Measurements from ENCODE around the gene ZNF506.
"Not testable (repeated sequence)": the region's sequence is repeated elsewhere in the genome, so short reads cannot be mapped to it uniquely, and the experiment has no call there.

ZNF506 gene

DNA sequence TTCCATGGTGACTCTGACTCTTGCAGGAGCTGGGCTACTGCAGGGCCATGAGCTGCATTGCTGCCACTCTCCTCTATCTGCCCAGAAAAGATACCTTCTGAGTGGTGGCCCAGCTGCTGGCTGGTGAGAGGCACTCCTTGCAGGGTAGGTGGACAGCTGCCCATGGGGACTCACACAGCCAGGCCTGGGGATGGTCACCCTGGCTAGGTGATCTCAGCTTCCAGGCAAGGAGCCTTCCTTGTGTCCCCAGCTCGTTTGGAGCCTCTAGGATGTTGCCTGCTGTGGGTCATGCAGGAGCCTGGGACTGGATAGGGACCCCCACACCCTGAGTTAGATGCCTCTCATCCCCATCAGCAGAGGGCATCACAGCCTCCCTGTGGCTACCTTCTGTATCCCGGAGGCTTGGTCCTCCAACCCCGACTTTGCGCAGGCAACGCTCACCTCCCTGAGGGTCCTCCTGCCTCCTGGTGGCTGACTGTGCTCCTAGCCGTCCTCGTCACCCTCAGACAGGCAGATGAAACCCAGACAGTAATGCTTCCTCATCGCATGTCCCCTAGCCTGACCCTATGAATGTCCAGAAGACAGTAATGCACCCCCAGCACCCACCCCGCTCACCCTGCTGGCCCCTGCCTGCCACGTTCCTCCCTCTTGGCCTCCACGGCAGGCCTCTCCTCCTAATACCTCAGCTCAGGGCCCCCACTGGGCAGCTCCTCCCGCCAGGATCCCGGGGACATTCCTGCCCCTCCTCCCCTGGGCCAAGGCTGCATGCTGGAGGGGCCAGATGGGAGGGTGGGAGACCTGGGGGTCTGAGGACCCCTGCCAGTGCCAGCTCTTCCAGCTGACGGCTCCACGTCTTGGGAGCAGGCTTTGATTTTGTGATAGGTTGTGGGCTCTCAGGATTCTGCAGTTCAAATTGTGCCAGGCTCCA, 75.0 kb downstream of the ZNF506 start:
- H3K4me1 ChIP-seq (ENCODE audit: control insufficient read depth, insufficient read depth, low read depth, low read length), result peaks cover 2% of the 10 kb centered on the region
- peaks cover 9% of the 10 kb centered on the region for H3K9me3 ChIP-seq (ENCODE audit: control insufficient read depth, low read length)
- H3K14ac ChIP-seq (ENCODE audit: low read length in 2 of 2), result no peak overlapping the region
- H2BK120ac ChIP-seq (ENCODE audit: low read depth, low read length), result no peak overlapping the region
- H3K4me2 ChIP-seq (ENCODE audit: low read length, poor library complexity, severe bottlenecking), result no peak overlapping the region
- H2BK5ac ChIP-seq (ENCODE audit: low read depth, low read length, poor library complexity, severe bottlenecking), result no peak overlapping the region
- no peak for DNase-seq
- H3K18ac ChIP-seq (ENCODE audit: low read depth in 1 of 2, low read length in 2 of 2), result no peak overlapping the region
- H4K8ac ChIP-seq (ENCODE audit: low read length), result no peak overlapping the region
- H3K27me3 ChIP-seq (ENCODE audit: control insufficient read depth in 1 of 2, insufficient read depth in 1 of 2, low read length in 2 of 2), result no peaks in the 10 kb centered on the region
- H2AFZ ChIP-seq (ENCODE audit: low read depth, low read length), result no peak overlapping the region
- H3K23ac ChIP-seq (ENCODE audit: low read length in 2 of 2), result no peak overlapping the region
- WGBS, result 62% methylated on average over 13 of the region's 15 CpGs
- no peak overlapping the region for H3K27ac ChIP-seq (ENCODE audit: low read length, poor library complexity, severe bottlenecking)
- no peak overlapping the region for H2BK15ac ChIP-seq (ENCODE audit: low read depth, poor library complexity, severe bottlenecking)
- H3K4ac ChIP-seq (ENCODE audit: low read depth in 1 of 2, low read length in 2 of 2), result no peak overlapping the region
- H3K4me3 ChIP-seq (ENCODE audit: insufficient read depth in 1 of 2, low read depth in 1 of 2, low read length in 2 of 2), result no peak overlapping the region
- no peak overlapping the region for H2AK5ac ChIP-seq (ENCODE audit: low read length, severe bottlenecking)
- no peak overlapping the region for H2BK12ac ChIP-seq (ENCODE audit: low read length in 2 of 2)
- no peak overlapping the region for H3K9ac ChIP-seq (ENCODE audit: low read length)
- H3K79me1 ChIP-seq (replicated peaks; ENCODE audit: low read length, poor library complexity, severe bottlenecking), result no peaks in the 10 kb centered on the region
- H3K36me3 ChIP-seq (ENCODE audit: control insufficient read depth in 1 of 2, insufficient read depth in 2 of 2, low read depth in 1 of 2, low read length in 2 of 2), result no peaks in the 10 kb centered on the region
- no peak overlapping the region for H4K91ac ChIP-seq (ENCODE audit: low read length)

DNA sequence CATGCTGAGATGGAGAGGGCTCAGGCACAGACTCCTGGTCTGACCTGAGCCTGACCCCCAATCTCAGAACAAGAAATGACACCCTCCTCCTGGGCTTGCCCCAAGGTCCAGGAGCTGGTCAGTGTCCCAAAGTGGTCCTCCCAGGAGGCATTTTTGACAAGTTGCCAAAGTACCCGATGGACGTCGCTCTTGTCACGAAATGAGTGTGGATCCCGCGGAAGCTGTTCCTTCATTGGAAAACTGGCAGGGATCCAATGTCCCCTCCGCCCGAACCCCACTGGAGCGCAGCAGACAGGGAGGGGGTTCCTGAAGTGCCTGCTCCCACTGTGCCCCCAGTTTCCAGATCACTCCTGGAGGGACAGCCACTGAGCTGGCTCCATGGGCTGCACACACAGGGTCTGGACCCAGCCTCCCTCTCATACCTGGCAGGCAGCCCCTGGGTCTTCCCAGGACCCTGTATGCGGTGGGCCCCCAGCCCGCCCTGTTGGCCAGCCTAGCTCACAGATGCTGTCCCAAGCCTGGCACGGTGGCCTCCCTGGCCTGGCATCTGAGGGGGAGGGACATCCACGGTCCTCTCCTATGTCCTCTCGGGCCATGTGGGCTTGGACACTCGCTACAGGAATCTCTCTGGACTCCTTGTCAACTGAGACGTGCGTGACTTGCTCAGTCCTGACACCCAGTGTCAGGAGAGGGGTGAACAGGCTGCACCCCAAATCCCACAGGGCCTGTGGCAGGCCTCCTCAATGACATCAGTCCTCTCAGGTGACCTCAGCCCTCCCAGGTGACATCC, 75.9 kb downstream of the ZNF506 start:
- H3K79me1 ChIP-seq (replicated peaks; ENCODE audit: low read length, poor library complexity, severe bottlenecking), result no peaks in the 10 kb centered on the region
- WGBS, result 85% methylated on average over 17 of the region's 17 CpGs
- no peak overlapping the region for H2AFZ ChIP-seq (ENCODE audit: low read depth, low read length)
- H2AK5ac ChIP-seq (ENCODE audit: low read length, severe bottlenecking), result no peak overlapping the region
- no peak overlapping the region for H4K91ac ChIP-seq (ENCODE audit: low read length)
- H3K4me3 ChIP-seq (ENCODE audit: insufficient read depth in 1 of 2, low read depth in 1 of 2, low read length in 2 of 2), result no peak overlapping the region
- H3K9ac ChIP-seq (ENCODE audit: low read length), result no peak overlapping the region
- no peak for DNase-seq
- H2BK15ac ChIP-seq (ENCODE audit: low read depth, poor library complexity, severe bottlenecking), result no peak overlapping the region
- no peak overlapping the region for H2BK120ac ChIP-seq (ENCODE audit: low read depth, low read length)
- H2BK5ac ChIP-seq (ENCODE audit: low read depth, low read length, poor library complexity, severe bottlenecking), result no peak overlapping the region
- no peak overlapping the region for H3K14ac ChIP-seq (ENCODE audit: low read length in 2 of 2)
- H3K4me2 ChIP-seq (ENCODE audit: low read length, poor library complexity, severe bottlenecking), result no peak overlapping the region
- no peaks in the 10 kb centered on the region for H3K36me3 ChIP-seq (ENCODE audit: control insufficient read depth in 1 of 2, insufficient read depth in 2 of 2, low read depth in 1 of 2, low read length in 2 of 2)
- no peak overlapping the region for H3K4ac ChIP-seq (ENCODE audit: low read depth in 1 of 2, low read length in 2 of 2)
- H2BK12ac ChIP-seq (ENCODE audit: low read length in 2 of 2), result no peak overlapping the region
- H3K9me3 ChIP-seq (ENCODE audit: control insufficient read depth, low read length), result peaks cover 8% of the 10 kb centered on the region
- H3K23ac ChIP-seq (ENCODE audit: low read length in 2 of 2), result no peak overlapping the region
- H4K8ac ChIP-seq (ENCODE audit: low read length), result no peak overlapping the region
- H3K27ac ChIP-seq (ENCODE audit: low read length, poor library complexity, severe bottlenecking), result no peak overlapping the region
- no peak overlapping the region for H3K18ac ChIP-seq (ENCODE audit: low read depth in 1 of 2, low read length in 2 of 2)
- no peaks in the 10 kb centered on the region for H3K27me3 ChIP-seq (ENCODE audit: control insufficient read depth in 1 of 2, insufficient read depth in 1 of 2, low read length in 2 of 2)
- no peaks in the 10 kb centered on the region for H3K4me1 ChIP-seq (ENCODE audit: control insufficient read depth, insufficient read depth, low read depth, low read length)

DNA sequence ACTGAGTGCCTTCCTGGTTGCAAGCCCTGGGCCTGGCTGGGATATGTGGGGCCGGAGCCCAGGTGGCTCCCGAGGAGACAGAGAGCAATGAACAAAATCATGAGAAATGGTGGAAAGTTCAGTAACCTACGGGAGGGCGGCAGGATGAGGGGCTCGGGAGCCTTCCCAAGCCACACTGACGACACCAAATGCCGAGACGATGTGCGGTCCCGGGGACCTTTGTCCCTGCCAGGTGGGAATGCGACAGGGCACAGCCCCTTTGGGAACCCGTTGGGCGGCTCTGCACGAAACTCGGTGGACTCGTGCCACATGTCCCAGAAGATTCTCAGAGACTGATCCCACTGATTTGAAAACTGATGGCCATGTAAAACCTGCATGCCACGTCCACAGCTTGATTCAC, 76.9 kb downstream of the ZNF506 start:
- Histone ChIP-seq H3K27me3 (ENCODE audit: control insufficient read depth in 1 of 2, insufficient read depth in 1 of 2, low read length in 2 of 2) (no peaks in the 10 kb centered on the region), H3K4me1 (ENCODE audit: control insufficient read depth, insufficient read depth, low read depth, low read length) (no peaks in the 10 kb centered on the region), H2BK5ac (ENCODE audit: low read depth, low read length, poor library complexity, severe bottlenecking) (no peak overlapping the region), H2BK12ac (ENCODE audit: low read length in 2 of 2) (no peak overlapping the region), H3K4ac (ENCODE audit: low read depth in 1 of 2, low read length in 2 of 2) (no peak overlapping the region), H3K9me3 (ENCODE audit: control insufficient read depth, low read length) (peaks cover 8% of the 10 kb centered on the region), H2BK15ac (ENCODE audit: low read depth, poor library complexity, severe bottlenecking) (no peak overlapping the region), H3K27ac (ENCODE audit: low read length, poor library complexity, severe bottlenecking) (no peak overlapping the region), H2AK5ac (ENCODE audit: low read length, severe bottlenecking) (no peak overlapping the region), H2AFZ (ENCODE audit: low read depth, low read length) (no peak overlapping the region), H3K23ac (ENCODE audit: low read length in 2 of 2) (no peak overlapping the region), H3K18ac (ENCODE audit: low read depth in 1 of 2, low read length in 2 of 2) (no peak overlapping the region), H3K79me1 (replicated peaks; ENCODE audit: low read length, poor library complexity, severe bottlenecking) (no peaks in the 10 kb centered on the region), H2BK120ac (ENCODE audit: low read depth, low read length) (no peak overlapping the region), H3K4me3 (ENCODE audit: insufficient read depth in 1 of 2, low read depth in 1 of 2, low read length in 2 of 2) (no peak overlapping the region), H3K36me3 (ENCODE audit: control insufficient read depth in 1 of 2, insufficient read depth in 2 of 2, low read depth in 1 of 2, low read length in 2 of 2) (no peaks in the 10 kb centered on the region), H4K91ac (ENCODE audit: low read length) (no peak overlapping the region), H3K9ac (ENCODE audit: low read length) (no peak overlapping the region), H3K14ac (ENCODE audit: low read length in 2 of 2) (no peak overlapping the region), H4K8ac (ENCODE audit: low read length) (no peak overlapping the region), H3K4me2 (ENCODE audit: low read length, poor library complexity, severe bottlenecking) (no peak overlapping the region)
- 90% methylated on average over 17 of the region's 17 CpGs for WGBS
- no peak for DNase-seq

DNA sequence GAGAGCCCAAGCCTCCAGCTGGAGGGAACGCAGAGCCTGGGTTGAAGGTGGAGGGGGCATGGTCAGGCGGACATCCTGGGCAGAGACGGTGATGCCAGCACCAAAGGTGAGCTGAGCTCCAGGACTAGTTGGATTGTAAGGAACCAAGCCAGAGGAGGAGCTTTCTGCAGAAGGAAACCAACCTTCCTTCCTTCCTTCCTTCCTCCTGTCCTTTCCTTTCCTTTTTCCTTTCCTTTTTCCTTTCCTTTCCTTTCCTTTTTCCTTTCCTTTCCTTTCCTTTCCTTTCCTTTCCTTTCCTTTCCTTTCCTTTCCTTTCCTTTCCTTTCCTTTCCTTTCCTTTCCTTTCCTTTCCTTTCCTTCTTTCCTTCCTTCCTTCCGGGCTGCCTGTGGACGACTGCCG, 77.6 kb downstream of the ZNF506 start:
- not testable (repeated sequence) for H2BK5ac ChIP-seq (ENCODE audit: low read depth, low read length, poor library complexity, severe bottlenecking); H3K23ac ChIP-seq (ENCODE audit: low read length in 2 of 2); H3K79me1 ChIP-seq (replicated peaks; ENCODE audit: low read length, poor library complexity, severe bottlenecking); H3K27ac ChIP-seq (ENCODE audit: low read length, poor library complexity, severe bottlenecking); H3K4me1 ChIP-seq (ENCODE audit: control insufficient read depth, insufficient read depth, low read depth, low read length); H3K36me3 ChIP-seq (ENCODE audit: control insufficient read depth in 1 of 2, insufficient read depth in 2 of 2, low read depth in 1 of 2, low read length in 2 of 2); H2BK120ac ChIP-seq (ENCODE audit: low read depth, low read length); H3K14ac ChIP-seq (ENCODE audit: low read length in 2 of 2); H3K27me3 ChIP-seq (ENCODE audit: control insufficient read depth in 1 of 2, insufficient read depth in 1 of 2, low read length in 2 of 2); H3K4ac ChIP-seq (ENCODE audit: low read depth in 1 of 2, low read length in 2 of 2); H4K8ac ChIP-seq (ENCODE audit: low read length); H3K4me2 ChIP-seq (ENCODE audit: low read length, poor library complexity, severe bottlenecking); H2BK15ac ChIP-seq (ENCODE audit: low read depth, poor library complexity, severe bottlenecking); H3K9me3 ChIP-seq (ENCODE audit: control insufficient read depth, low read length); DNase-seq; H2AFZ ChIP-seq (ENCODE audit: low read depth, low read length); H3K9ac ChIP-seq (ENCODE audit: low read length); H4K91ac ChIP-seq (ENCODE audit: low read length); H2BK12ac ChIP-seq (ENCODE audit: low read length in 2 of 2); H2AK5ac ChIP-seq (ENCODE audit: low read length, severe bottlenecking); H3K4me3 ChIP-seq (ENCODE audit: insufficient read depth in 1 of 2, low read depth in 1 of 2, low read length in 2 of 2); H3K18ac ChIP-seq (ENCODE audit: low read depth in 1 of 2, low read length in 2 of 2)
- 93% methylated on average over 5 of the region's 6 CpGs for WGBS
